IgD-negative memory B cell (primary cell): Measurements from ENCODE around the gene EYS. TPM values are rescaled to one million over a fixed set of nuclear protein-coding genes. Genes with fewer than 3 reads are reported as not detected.

Experiments
- H3K27ac Mint-ChIP-seq, 3 donors: one replicate each; pipeline ENCODE4 v1.8.0; 2020 to 2022; ENCODE audit warnings: mild to moderate bottlenecking in 3 of 3, mixed read lengths in 3 of 3, moderate library complexity in 1 of 3
- H3K27me3 Mint-ChIP-seq: one replicate; pipeline ENCODE4 v1.8.0; 2021; ENCODE audit warnings: mixed read lengths
- H3K36me3 Mint-ChIP-seq: one replicate; pipeline ENCODE4 v1.8.0; 2020; ENCODE audit warnings: mild to moderate bottlenecking, mixed read lengths
- H3K4me1 Mint-ChIP-seq, 3 donors: one replicate each; pipeline ENCODE4 v1.8.0; 2020 to 2022; ENCODE audit warnings: mixed read lengths in 3 of 3, mild to moderate bottlenecking in 1 of 3
- H3K4me3 Mint-ChIP-seq, 4 donors: one replicate each; pipeline ENCODE4 v1.8.0; 2020 to 2022; ENCODE audit warnings: mild to moderate bottlenecking in 4 of 4, mixed read lengths in 4 of 4, moderate library complexity in 3 of 4
- H3K9me3 Mint-ChIP-seq, 3 donors: one replicate each; pipeline ENCODE4 v1.8.0; 2020 to 2021; ENCODE audit warnings: mixed read lengths in 3 of 3, mild to moderate bottlenecking in 1 of 3
- polyA plus RNA-seq: library from polyadenylated mRNA; unstranded; fragments of 300-500 nt; fragmentation: Illumina TruSeq; gene quantifications from one replicate; pipeline ENCODE4 v1.2.3, GENCODE V29; 2021

Gene EYS
- polyA plus RNA-seq, 1 donor from 2014 or later: 0.04 TPM

DNA sequence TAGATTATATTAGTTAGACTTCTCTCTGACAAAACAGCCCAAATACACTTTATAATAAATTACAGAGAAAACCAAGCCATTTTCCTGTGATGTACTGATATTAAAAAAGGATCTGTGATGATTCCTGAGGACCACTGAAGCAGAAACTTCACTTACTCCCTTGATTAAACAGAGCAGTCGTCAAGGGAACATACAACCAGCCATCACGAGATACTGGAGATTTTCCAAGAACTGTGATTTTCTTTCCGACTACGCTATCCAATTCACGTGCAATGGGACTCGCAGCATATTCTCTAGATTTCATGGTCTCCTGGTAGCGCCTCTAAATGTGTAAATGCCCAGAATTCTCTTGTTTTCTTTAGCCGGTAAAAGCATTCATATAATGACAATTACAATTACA is 1694.0 kb downstream of the EYS start:
- Mint-ChIP-seq H3K27me3 (no peaks in the 10 kb centered on the region), H3K4me3 (no peak overlapping the region), H3K27ac (no peak overlapping the region), H3K4me1 (no peaks in the 10 kb centered on the region), H3K9me3 (peaks cover 0 to 4% (median 4%) of the 10 kb centered on the region in 3 donors), H3K36me3 (no peaks in the 10 kb centered on the region)

DNA sequence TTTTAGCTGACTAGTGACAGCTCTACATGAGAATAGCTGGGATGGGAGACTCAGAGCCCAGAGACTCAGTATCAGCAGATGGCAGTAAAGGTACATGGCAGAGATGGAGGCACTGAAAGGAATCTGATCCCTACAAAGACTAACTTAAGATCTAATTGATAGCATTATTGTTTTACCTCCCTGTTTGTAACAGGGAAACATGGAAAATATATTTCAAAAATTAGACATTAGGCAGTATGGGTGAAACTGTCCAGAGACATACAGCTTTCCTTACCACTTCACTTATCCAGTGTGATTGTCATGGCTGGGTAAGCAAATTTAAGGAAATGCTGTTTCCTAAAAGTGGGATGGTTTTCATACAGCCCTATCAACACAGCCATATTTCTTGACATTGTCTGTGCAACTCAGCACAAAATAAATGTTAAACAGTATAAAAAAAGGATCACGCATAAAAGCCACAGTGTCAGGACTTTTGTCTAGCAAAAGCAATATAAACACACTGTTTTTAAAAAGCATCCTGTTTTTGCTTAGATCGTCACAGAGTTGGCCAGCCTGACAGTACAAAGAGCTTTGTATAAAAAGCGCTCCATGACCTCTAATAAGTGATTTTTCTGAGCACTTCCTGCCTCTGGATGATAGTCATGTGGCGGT is 1694.5 kb downstream of the EYS start:
- H3K4me1 Mint-ChIP-seq: no peaks in the 10 kb centered on the region
- no peaks in the 10 kb centered on the region for H3K27me3 Mint-ChIP-seq
- no peak overlapping the region for H3K27ac Mint-ChIP-seq
- peaks cover 0 to 4% (median 4%) of the 10 kb centered on the region in 3 donors for H3K9me3 Mint-ChIP-seq
- no peaks in the 10 kb centered on the region for H3K36me3 Mint-ChIP-seq
- H3K4me3 Mint-ChIP-seq: no peak overlapping the region

DNA sequence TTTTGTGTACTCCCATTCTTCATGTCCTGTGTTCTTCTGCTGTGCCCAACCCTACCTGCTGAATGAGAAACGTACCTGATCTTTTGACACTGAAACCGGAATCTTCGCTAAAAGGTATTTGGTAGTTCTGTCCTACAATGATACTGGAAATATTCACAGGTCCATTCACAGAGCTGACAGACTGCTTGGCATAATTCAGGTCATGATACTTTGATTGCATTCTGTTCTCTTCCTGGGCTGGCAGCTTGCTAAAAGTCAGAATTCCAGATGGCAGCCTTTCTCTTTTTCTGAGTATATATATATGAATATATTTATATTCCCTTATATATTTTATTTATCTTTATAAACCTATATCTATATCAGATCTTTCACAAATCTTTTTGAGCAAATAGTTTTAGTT is 1696.4 kb downstream of the EYS start:
- H3K36me3 Mint-ChIP-seq: no peaks in the 10 kb centered on the region
- H3K4me3 Mint-ChIP-seq: no peak overlapping the region
- H3K27ac Mint-ChIP-seq: no peak overlapping the region
- peaks cover 4 to 7% (median 4%) of the 10 kb centered on the region in 3 donors for H3K9me3 Mint-ChIP-seq
- no peaks in the 10 kb centered on the region for H3K4me1 Mint-ChIP-seq
- no peaks in the 10 kb centered on the region for H3K27me3 Mint-ChIP-seq

DNA sequence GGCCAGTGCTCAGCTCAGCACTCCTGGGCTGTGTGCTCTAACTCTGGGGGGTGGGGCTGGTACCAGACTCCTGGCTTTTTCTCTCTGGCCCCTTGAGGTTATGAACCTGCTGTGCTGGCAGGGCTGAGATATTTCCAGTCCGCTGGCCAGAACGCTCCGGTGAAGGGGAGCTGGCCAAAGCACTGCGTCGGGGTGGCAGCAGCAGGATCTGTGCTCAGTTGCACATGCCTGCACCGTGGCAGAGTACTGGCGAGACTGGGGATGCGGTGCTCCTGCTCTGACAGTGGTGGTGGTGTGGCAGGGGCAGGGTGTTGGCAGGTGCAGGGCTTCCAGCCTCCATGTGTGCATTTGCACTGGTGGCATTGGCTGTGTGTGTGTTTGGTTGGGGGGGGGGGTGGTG is 1697.0 kb downstream of the EYS start:
- Mint-ChIP-seq H3K36me3 (no peaks in the 10 kb centered on the region), H3K4me1 (no peaks in the 10 kb centered on the region), H3K9me3 (peaks cover 4 to 7% (median 4%) of the 10 kb centered on the region in 3 donors), H3K27ac (no peak overlapping the region), H3K4me3 (no peak overlapping the region), H3K27me3 (no peaks in the 10 kb centered on the region)

DNA sequence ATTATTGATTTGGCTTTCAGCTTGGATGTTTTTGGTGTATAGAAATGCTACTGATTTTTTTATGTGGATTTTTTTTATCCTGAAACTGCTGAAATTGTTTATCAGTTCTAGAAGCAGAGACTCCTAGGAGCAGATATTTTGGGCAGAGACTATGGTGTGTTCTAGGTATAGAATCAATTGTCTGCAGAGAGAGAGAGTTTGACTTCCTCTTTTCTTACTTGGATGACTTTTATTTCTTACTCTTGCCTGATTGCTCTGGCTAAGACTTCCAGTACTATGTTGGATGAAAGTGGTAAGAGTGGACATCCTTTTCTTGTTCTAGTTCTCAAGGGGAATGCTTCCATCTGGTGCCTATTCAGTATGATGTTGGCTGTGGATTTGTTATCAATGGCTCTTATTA is 1700.8 kb downstream of the EYS start:
- peak overlapping the region in 1 of 3 donors; percentile 14 for H3K27ac Mint-ChIP-seq
- no peak overlapping the region for H3K4me3 Mint-ChIP-seq
- no peaks in the 10 kb centered on the region for H3K36me3 Mint-ChIP-seq
- H3K27me3 Mint-ChIP-seq: no peaks in the 10 kb centered on the region
- H3K4me1 Mint-ChIP-seq: no peaks in the 10 kb centered on the region
- H3K9me3 Mint-ChIP-seq: peaks cover 4 to 9% (median 7%) of the 10 kb centered on the region in 3 donors

DNA sequence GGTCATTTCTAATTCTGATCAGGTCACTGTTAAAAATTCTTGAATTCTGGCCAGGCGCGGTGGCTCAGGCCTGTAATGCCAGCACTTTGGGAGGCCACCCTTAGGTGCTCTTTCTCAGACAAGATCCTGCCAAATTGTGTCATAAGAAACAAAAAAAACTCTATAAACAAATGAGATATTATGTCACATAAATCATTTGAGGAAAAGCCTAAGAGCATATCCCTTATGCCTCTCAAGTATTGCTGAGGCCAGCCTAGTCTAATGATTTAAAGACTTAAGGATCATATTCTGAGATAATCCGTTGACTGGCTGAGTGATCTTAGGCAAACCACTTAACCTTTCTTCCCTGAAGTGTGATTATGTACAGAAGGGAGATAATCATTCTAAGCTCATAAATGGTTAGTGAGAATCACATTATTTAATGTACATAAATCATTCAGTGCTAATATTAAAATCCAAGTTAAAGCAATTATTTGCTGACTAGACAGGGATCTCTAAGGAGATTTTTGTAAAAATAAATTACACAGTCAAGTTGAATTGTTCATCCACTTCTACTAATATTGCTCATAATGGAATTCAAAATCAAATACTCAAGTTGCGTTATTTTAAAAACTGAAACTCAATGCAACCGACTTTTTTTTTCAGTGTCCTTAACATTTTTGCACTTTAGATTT is 1706.1 kb downstream of the EYS start:
- no peaks in the 10 kb centered on the region for H3K27me3 Mint-ChIP-seq
- H3K27ac Mint-ChIP-seq: no peak overlapping the region
- H3K36me3 Mint-ChIP-seq: peaks cover 2% of the 10 kb centered on the region
- peaks cover 0 to 3% (median 2%) of the 10 kb centered on the region in 3 donors for H3K9me3 Mint-ChIP-seq
- no peaks in the 10 kb centered on the region for H3K4me1 Mint-ChIP-seq
- no peak overlapping the region for H3K4me3 Mint-ChIP-seq

DNA sequence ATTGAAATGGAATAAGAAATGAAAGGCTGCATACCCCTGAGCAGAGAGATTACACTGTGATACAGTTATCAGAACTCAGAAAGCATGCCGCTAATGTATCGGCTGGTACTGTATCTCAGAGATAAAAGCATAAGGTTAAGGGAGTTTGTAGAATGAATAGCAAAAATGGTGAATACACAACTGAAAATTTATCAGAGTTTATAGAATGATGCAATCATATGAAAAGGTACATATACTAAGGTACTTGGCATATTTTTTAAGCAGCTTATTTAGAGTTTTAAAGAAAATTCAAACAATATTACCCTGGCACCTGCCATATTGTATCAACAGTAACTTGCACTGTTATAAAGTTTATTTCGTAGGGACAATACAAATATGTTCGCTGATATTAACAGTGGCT is 1707.4 kb downstream of the EYS start:
- Mint-ChIP-seq H3K4me3 (no peak overlapping the region), H3K27ac (no peak overlapping the region), H3K4me1 (no peaks in the 10 kb centered on the region), H3K27me3 (no peaks in the 10 kb centered on the region), H3K9me3 (peaks cover 0 to 7% (median under 1%) of the 10 kb centered on the region in 3 donors), H3K36me3 (peaks cover 2% of the 10 kb centered on the region)

DNA sequence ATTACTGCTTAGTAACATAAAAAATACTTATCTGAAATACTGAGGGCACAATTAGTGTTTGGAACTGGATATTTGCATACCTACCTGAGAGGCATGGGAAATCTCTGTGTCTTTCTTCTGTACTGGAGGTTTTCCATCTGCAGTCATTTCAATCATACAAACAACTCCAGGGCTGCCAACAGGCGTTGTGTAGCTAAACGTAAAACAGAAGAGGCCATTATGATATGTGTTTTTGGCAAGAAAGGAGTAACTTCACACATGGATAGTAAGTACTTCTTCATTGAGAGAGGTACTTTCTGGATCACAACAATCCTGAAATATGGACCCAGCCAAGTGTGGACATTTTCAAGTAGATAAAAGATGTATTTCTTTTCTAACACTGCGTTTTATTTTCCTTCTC is 1708.0 kb downstream of the EYS start:
- no peak overlapping the region for H3K4me3 Mint-ChIP-seq
- H3K36me3 Mint-ChIP-seq: peaks cover 2% of the 10 kb centered on the region
- no peak overlapping the region for H3K27ac Mint-ChIP-seq
- H3K27me3 Mint-ChIP-seq: no peaks in the 10 kb centered on the region
- H3K4me1 Mint-ChIP-seq: no peaks in the 10 kb centered on the region
- peaks cover 0 to 7% (median 0%) of the 10 kb centered on the region in 3 donors for H3K9me3 Mint-ChIP-seq

DNA sequence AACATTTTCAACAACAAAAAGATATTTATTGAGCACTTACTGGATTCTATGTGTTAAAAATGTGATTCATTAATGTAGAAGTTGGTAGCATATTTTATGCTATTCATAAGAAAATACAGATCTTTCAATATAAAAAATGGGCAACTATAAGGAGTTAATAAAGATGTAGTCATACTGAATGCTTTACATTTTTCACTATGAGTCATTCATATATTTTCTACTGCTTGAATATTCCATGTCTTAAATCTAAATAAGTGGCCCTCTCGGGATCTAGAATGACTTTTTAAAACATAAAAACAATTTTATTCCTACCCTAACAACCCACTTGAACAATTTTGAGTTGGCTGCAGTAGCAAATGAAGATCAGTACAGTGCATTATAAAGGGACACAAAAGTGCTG is 1709.3 kb downstream of the EYS start:
- no peaks in the 10 kb centered on the region for H3K4me1 Mint-ChIP-seq
- H3K4me3 Mint-ChIP-seq: no peak overlapping the region
- H3K9me3 Mint-ChIP-seq: peaks cover 0 to 4% (median 0%) of the 10 kb centered on the region in 3 donors
- peaks cover 2% of the 10 kb centered on the region for H3K36me3 Mint-ChIP-seq
- H3K27me3 Mint-ChIP-seq: no peaks in the 10 kb centered on the region
- no peak overlapping the region for H3K27ac Mint-ChIP-seq

DNA sequence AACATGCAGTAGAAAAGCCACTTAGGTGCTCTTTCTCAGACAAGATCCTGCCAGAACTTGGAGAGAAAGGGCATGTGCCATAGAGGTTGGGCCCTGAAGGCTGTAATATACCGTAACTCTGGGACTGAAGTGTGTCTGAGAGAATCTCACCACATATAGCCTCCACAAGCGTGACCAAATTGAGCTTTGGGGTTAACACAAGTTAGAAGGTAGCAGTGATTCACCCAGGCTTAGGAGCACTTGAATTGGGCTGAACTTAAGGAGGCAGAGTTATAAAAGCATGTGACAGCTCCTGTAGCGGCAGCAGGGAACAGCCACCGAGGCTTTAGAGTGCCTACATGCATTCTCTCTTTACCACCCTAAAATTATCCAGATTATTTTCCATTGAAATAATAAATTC is 1709.8 kb downstream of the EYS start:
- no peak overlapping the region for H3K27ac Mint-ChIP-seq
- peaks cover 2% of the 10 kb centered on the region for H3K36me3 Mint-ChIP-seq
- H3K27me3 Mint-ChIP-seq: no peaks in the 10 kb centered on the region
- no peaks in the 10 kb centered on the region for H3K4me1 Mint-ChIP-seq
- H3K4me3 Mint-ChIP-seq: no peak overlapping the region
- H3K9me3 Mint-ChIP-seq: peaks cover 0 to 4% (median 0%) of the 10 kb centered on the region in 3 donors

DNA sequence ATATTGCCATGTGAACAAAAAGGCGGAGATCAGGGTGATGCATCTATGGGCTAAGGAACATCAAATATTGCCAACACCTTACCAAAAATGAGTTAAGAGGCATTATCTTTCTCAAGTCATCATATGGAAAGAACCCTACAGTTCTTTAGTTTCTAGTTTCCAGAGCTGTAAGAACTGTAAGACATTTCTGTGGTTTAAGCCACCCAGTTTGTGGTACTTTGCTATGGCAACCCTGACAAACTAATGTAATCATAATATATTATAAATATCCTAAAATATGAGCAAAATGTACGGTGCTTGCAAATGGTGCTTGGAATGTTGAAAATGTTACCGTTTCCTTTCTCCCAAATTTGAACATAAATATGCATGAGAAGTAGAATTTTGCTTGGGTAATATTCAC is 1721.8 kb downstream of the EYS start:
- Mint-ChIP-seq H3K27ac (no peak overlapping the region), H3K9me3 (peaks cover 2 to 11% (median 3%) of the 10 kb centered on the region in 3 donors), H3K4me1 (no peaks in the 10 kb centered on the region), H3K36me3 (no peaks in the 10 kb centered on the region), H3K27me3 (no peaks in the 10 kb centered on the region), H3K4me3 (no peak overlapping the region)

DNA sequence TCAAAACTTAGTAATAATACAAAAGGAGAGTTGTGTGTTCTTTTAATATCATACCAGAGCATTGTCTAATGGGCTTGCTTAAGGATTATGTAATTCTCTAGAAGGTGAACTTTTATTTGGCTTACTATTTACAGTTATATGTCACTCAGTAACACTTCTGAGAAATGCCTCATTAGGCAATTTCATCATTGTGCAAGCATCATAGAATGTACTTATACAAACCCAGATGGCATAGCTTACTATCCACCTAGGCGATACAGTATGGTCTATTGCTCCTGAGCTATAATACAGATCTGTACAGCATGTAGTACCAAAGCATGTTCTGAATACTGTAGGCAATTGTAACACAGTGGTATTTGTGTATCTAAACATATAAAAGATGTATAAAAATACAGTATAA is 1731.3 kb downstream of the EYS start:
- H3K9me3 Mint-ChIP-seq: peaks cover 0 to 2% (median 0%) of the 10 kb centered on the region in 3 donors
- no peak overlapping the region for H3K4me3 Mint-ChIP-seq
- H3K27me3 Mint-ChIP-seq: no peaks in the 10 kb centered on the region
- no peaks in the 10 kb centered on the region for H3K4me1 Mint-ChIP-seq
- H3K27ac Mint-ChIP-seq: no peak overlapping the region
- H3K36me3 Mint-ChIP-seq: no peaks in the 10 kb centered on the region

DNA sequence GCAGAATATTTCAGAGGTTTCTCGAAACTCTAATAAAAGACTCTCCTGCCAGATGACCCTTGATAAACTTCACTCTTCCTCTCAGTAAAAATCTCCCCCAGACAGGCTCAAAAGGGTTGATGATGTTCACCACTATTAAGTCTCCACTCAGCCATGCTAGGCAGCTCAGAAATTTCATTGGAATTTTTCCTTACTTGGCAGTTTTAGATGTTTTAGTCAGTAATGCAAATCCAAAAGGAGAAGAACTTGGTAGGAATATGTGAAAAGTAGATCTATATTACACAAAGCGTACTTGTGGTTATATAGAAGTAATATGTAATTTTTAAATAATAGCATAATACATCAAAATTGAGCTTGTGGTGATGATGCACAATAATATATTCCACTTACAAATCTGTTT is 1738.4 kb downstream of the EYS start:
- no peak overlapping the region for H3K27ac Mint-ChIP-seq
- H3K9me3 Mint-ChIP-seq: peaks cover 0 to 2% (median 0%) of the 10 kb centered on the region in 3 donors
- H3K4me3 Mint-ChIP-seq: no peak overlapping the region
- H3K4me1 Mint-ChIP-seq: no peaks in the 10 kb centered on the region
- no peaks in the 10 kb centered on the region for H3K27me3 Mint-ChIP-seq
- no peaks in the 10 kb centered on the region for H3K36me3 Mint-ChIP-seq

DNA sequence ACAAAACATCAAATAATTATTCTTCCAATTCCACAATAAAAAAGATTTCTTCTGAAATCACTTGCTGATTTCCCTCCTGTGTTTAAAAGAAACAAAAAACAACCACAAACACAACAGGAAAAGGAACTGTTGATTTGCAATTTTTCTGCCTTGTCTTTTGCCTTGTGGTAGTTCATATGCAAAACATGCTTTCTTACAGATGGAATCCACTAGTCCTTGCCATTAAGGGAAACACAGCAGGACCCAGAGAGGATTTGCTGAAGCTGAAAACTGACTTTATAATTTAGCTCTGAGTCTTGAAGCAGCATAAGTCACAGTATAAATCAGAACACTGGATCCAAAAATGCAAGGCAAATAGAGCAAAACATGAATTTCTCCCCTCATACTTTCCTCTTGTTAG is 1742.7 kb downstream of the EYS start:
- peaks cover 0 to 5% (median 0%) of the 10 kb centered on the region in 3 donors for H3K9me3 Mint-ChIP-seq
- H3K36me3 Mint-ChIP-seq: no peaks in the 10 kb centered on the region
- no peak overlapping the region for H3K27ac Mint-ChIP-seq
- no peak overlapping the region for H3K4me3 Mint-ChIP-seq
- no peaks in the 10 kb centered on the region for H3K27me3 Mint-ChIP-seq
- H3K4me1 Mint-ChIP-seq: no peaks in the 10 kb centered on the region

DNA sequence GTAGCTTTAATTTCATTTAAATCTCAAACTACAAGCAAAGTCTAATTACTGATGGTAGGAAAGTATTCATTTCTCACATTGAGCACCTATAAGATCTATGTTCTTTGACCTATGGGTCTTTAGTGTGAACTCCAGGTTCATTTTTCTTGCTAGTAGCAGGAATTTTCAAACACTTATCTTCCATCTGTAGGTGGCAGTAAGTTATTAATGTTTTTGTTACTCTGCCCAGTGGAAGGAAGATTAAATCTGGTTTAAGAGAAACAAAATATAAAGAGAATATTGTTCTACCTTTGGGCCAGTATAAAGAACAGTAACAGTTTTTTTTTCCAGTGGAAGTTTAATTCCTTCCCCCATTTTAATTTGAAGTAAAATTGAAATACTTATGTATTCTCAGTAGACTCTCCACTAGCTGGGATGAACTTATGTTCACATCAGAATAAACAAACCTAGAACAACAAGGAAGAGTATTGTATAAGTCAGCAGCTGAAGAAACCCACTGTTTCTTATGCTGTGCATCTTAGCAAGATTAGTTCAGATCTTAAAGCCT is 1743.2 kb downstream of the EYS start:
- no peak overlapping the region for H3K4me3 Mint-ChIP-seq
- no peaks in the 10 kb centered on the region for H3K4me1 Mint-ChIP-seq
- no peaks in the 10 kb centered on the region for H3K27me3 Mint-ChIP-seq
- H3K36me3 Mint-ChIP-seq: no peaks in the 10 kb centered on the region
- H3K9me3 Mint-ChIP-seq: peaks cover 0 to 10% (median 4%) of the 10 kb centered on the region in 3 donors
- no peak overlapping the region for H3K27ac Mint-ChIP-seq
